ENCODE measurements around the gene EPB41L5. TPM values are rescaled to one million over a fixed set of nuclear protein-coding genes. Genes with fewer than 3 reads are reported as not detected.
A peak's percentile ranks its signal among the peaks of the same experiment; 100 is the strongest.

The EPB41L5 gene
- total and polyA plus RNA-seq, 9 of the 15 experiments (the other 6 are each of a cell fraction or from before 2014, with no cell fraction given), result 2.3 to 14.1 (median 8.2) TPM

GRCh38 chr2:120223034-120223912, 210.4 kb downstream of the EPB41L5 start, which contains the start of gene TMEM185B (continued):
- TF ChIP-seq TFAP4 (CRISPR knock-in tag; IDR thresholded peaks at IDR 0.05; ENCODE audit: borderline replicate concordance), result peak; percentile 60; the same call in 1 of the 2 replicates
- no peak for TF ChIP-seq RREB1 (CRISPR knock-in tag; IDR thresholded peaks at IDR 0.05)
- TF ChIP-seq FOXP1 (CRISPR knock-in tag; IDR thresholded peaks at IDR 0.05), result peak; percentile 99
- no peak for TF ChIP-seq NFRKB (IDR thresholded peaks at IDR 0.05; ENCODE audit: low read depth)
- peak; percentile 59 for TF ChIP-seq ETS2 (tag; IDR thresholded peaks at IDR 0.05; ENCODE audit: borderline replicate concordance, poor library complexity, severe bottlenecking)
- peak; percentile 35 for TF ChIP-seq CTCFL (IDR thresholded peaks at IDR 0.05; ENCODE audit: borderline replicate concordance, insufficient read depth, low read depth, low read length, poor library complexity, severe bottlenecking)
- peak; percentile 57; the same call in 1 of the 2 replicates for TF ChIP-seq MITF (IDR thresholded peaks at IDR 0.05)
- TF ChIP-seq PKNOX1 (IDR thresholded peaks at IDR 0.05), result no peak
- no peak; the same call in 1 of the 2 replicates for TF ChIP-seq TOE1 (IDR thresholded peaks at IDR 0.05; ENCODE audit: borderline replicate concordance)
- peak; percentile 69 for TF ChIP-seq TOE1 (CRISPR knock-in tag; IDR thresholded peaks at IDR 0.05; ENCODE audit: borderline replicate concordance, low read depth)
- peak; percentile 70; the same call in 1 of the 2 replicates for TF ChIP-seq ILF3 (IDR thresholded peaks at IDR 0.05; ENCODE audit: borderline replicate concordance)
- TF ChIP-seq KAT8 (IDR thresholded peaks at IDR 0.05; ENCODE audit: low read depth), result no peak
- no peak for TF ChIP-seq HOXB6 (CRISPR knock-in tag; IDR thresholded peaks at IDR 0.05; ENCODE audit: borderline replicate concordance)
